HG03139 (cell line): ENCODE results near the gene GNB1.
A peak's percentile ranks its signal among the peaks of the same experiment; 100 is the strongest.

Source experiments
- ATAC-seq: cut with Tn5 transposase; IDR thresholded peaks from one replicate; pipeline ENCODE4 v1.9.1; 2021; ENCODE audit not compliant: unreplicated experiment

Gene GNB1

GRCh38 chr1:1922956-1923833, 32.3 kb upstream of the GNB1 start:
- no peak for ATAC-seq

GRCh38 chr1:1922702-1922955, 31.7 kb upstream of the GNB1 start:
- ATAC-seq = no peak

- ATAC-seq = no peak
These were observed 31.2 kb upstream of the GNB1 start for GRCh38 chr1:1921901-1922701.

GRCh38 chr1:1921459-1921862, 30.6 kb upstream of the GNB1 start:
- no peak for ATAC-seq

GRCh38 chr1:1920608-1921458, 29.9 kb upstream of the GNB1 start:
- no peak for ATAC-seq

- no peak for ATAC-seq
These were observed 29.2 kb upstream of the GNB1 start for GRCh38 chr1:1920057-1920607.

- peak; percentile 79 for ATAC-seq
These were observed 28.6 kb upstream of the GNB1 start for GRCh38 chr1:1919304-1920056.

- ATAC-seq = peak; percentile 11
These were observed 28.0 kb upstream of the GNB1 start, which contains the start of gene TMEM52 for GRCh38 chr1:1918901-1919303. Gene TMEM52, minus strand, starts transcription at chr1:1919279. Its CDS starts 14 bp downstream, at chr1:1919265.

- ATAC-seq = no peak
These were observed 27.4 kb upstream of the GNB1 start for GRCh38 chr1:1917995-1918900.

GRCh38 chr1:1917304-1917976, 26.6 kb upstream of the GNB1 start:
- ATAC-seq = no peak

- ATAC-seq = no peak
These were observed 26.0 kb upstream of the GNB1 start for GRCh38 chr1:1916851-1917251.

GRCh38 chr1:1915911-1916840, 25.3 kb upstream of the GNB1 start:
- no peak for ATAC-seq

- ATAC-seq = no peak
These were observed 24.2 kb upstream of the GNB1 start, which contains the start of gene CALML6 for GRCh38 chr1:1914971-1915692. Gene CALML6, plus strand, starts transcription at chr1:1915260. Its CDS starts 21 bp downstream, at chr1:1915281.

- no peak for ATAC-seq
These were observed 23.4 kb upstream of the GNB1 start for GRCh38 chr1:1914101-1914970.

GRCh38 chr1:1911350-1912041, 20.6 kb upstream of the GNB1 start:
- ATAC-seq = no peak
